Gastroesophageal sphincter (tissue), 4 donors: Measurements from ENCODE around the gene COLGALT1. TPM values are rescaled to one million over a fixed set of nuclear protein-coding genes. Genes with fewer than 3 reads are reported as not detected.

ENCODE experiments used
- ATAC-seq: fragments of 150-250 bp; one replicate; pipeline ENCODE4 v1.9.1; 2016; ENCODE audit warnings: mild to moderate bottlenecking, moderate library complexity
- H3K27ac ChIP-seq, 4 donors: fragments of 200-600 bp; sonication (generic) in 3 of 4; 1 replicate in 3 of 4; 2 replicates in 1 of 4; pipeline ENCODE4 v1.5.1; 2016 to 2019
- H3K27me3 ChIP-seq: fragments of 200-600 bp; sonication (generic); one replicate; pipeline ENCODE4 v1.5.1; 2019
- H3K36me3 ChIP-seq, 2 donors: fragments of 200-600 bp; sonication (generic); one replicate each; pipeline ENCODE4 v1.5.1; 2019; ENCODE audit warnings: control low read depth in 1 of 2
- H3K4me1 ChIP-seq, 3 donors: fragments of 200-600 bp; sonication (generic); 1 replicate in 2 of 3; 2 replicates in 1 of 3; pipeline ENCODE4 v1.5.1; 2016 to 2019; ENCODE audit warnings: control low read depth in 2 of 3
- H3K4me3 ChIP-seq, 2 donors: fragments of 200-600 bp; sonication (generic); one replicate each; pipeline ENCODE4 v1.5.1; 2019; ENCODE audit warnings: mild to moderate bottlenecking in 1 of 2, moderate library complexity in 1 of 2
- H3K9me3 ChIP-seq, 3 donors: fragments of 200-600 bp; sonication (generic); one replicate each; pipeline ENCODE4 v1.5.1; 2017 to 2019; ENCODE audit warnings: control low read depth in 2 of 3
- CTCF ChIP-seq, 4 experiments: fragments of 200-600 bp in 2 of 4; fragments of 450-650 bp in 2 of 4; sonication (generic) in 1 of 4; IDR thresholded peaks; one replicate each; pipeline ENCODE4 v1.5.1; 2017 to 2019; ENCODE audit warnings: antibody characterized with exemption in 4 of 4, mild to moderate bottlenecking in 2 of 4, moderate library complexity in 2 of 4
- EP300 ChIP-seq: sonication (generic); formaldehyde crosslinking; IDR thresholded peaks from one replicate; pipeline ENCODE4 v1.6.1; 2017; ENCODE audit warnings: antibody characterized with exemption, mild to moderate bottlenecking
- POLR2A ChIP-seq, 2 donors: fragments of 450-650 bp; IDR thresholded peaks; one replicate each; pipeline ENCODE4 v1.6.1; 2017; ENCODE audit warnings: antibody characterized with exemption in 2 of 2, mild to moderate bottlenecking in 2 of 2, moderate library complexity in 1 of 2
- POLR2AphosphoS5 ChIP-seq: sonication (generic); formaldehyde crosslinking; IDR thresholded peaks from one replicate; pipeline ENCODE4 v1.6.1; 2017; ENCODE audit warnings: antibody characterized with exemption
- WGBS, 2 donors: methylation state at CpG; one replicate each; pipeline ENCODE4 v1.1.5; 2018; ENCODE audit warnings: low coverage in 1 of 2; 5-methylcytosine and 5-hydroxymethylcytosine counted together
- total RNA-seq, 4 donors: library from RNA; depleted of rRNA; stranded (reverse); fragments of >200 nt; gene quantifications; one replicate each; pipeline ENCODE4 v1.1.0, GENCODE V29; 2016

Gene COLGALT1
- total RNA-seq, 4 donors from 2014 or later: 54.7 to 78.9 (median 61.2) TPM

- H3K27ac ChIP-seq: peak overlapping the region in 1 of 4 donors; percentile 30
- H3K4me1 ChIP-seq: peaks cover 0 to 27% (median 0%) of the 10 kb centered on the region in 3 donors
- no peak for ATAC-seq
- H3K9me3 ChIP-seq: no peaks in the 10 kb centered on the region
- H3K36me3 ChIP-seq: peaks cover 0 to 97% of the 10 kb centered on the region in 2 donors
- TF ChIP-seq EP300: no peak
- TF ChIP-seq POLR2AphosphoS5: no peak
- TF ChIP-seq POLR2A (IDR thresholded peaks at IDR 0.05): no peak
- TF ChIP-seq CTCF (IDR thresholded peaks at IDR 0.05): no peak
- 98% methylated on average over 5 of the region's 22 CpGs; no CpG with 5 or more reads in 1 of the 2 donors for WGBS, 2 donors
- H3K4me3 ChIP-seq: no peak overlapping the region
- no peaks in the 10 kb centered on the region for H3K27me3 ChIP-seq
These were observed 22.1 kb downstream of the COLGALT1 start for GRCh38 chr19:17577457-17578097.

- Histone ChIP-seq H3K36me3 (peaks cover 0 to 83% of the 10 kb centered on the region in 2 donors), H3K27me3 (no peaks in the 10 kb centered on the region), H3K4me3 (no peak overlapping the region), H3K4me1 (peaks cover 0 to 20% (median 0%) of the 10 kb centered on the region in 3 donors), H3K27ac (no peak overlapping the region), H3K9me3 (no peaks in the 10 kb centered on the region)
- ATAC-seq: peak; percentile 69
- TF ChIP-seq POLR2A (IDR thresholded peaks at IDR 0.05) (no peak), EP300 (no peak), CTCF (IDR thresholded peaks at IDR 0.05) (no peak), POLR2AphosphoS5 (no peak)
- 19% methylated on average over 4 of the region's 16 CpGs; no CpG with 5 or more reads in 1 of the 2 donors for WGBS, 2 donors
These were observed 24.3 kb downstream of the COLGALT1 start for GRCh38 chr19:17579661-17580244.

- TF ChIP-seq POLR2AphosphoS5: no peak
- no peak for TF ChIP-seq EP300
- TF ChIP-seq POLR2A (IDR thresholded peaks at IDR 0.05): no peak
- TF ChIP-seq CTCF (IDR thresholded peaks at IDR 0.05): no peak
- Histone ChIP-seq H3K27me3 (no peaks in the 10 kb centered on the region), H3K36me3 (peaks cover 0 to 75% of the 10 kb centered on the region in 2 donors), H3K27ac (no peak overlapping the region), H3K9me3 (no peaks in the 10 kb centered on the region), H3K4me1 (peaks cover 0 to 20% (median 0%) of the 10 kb centered on the region in 3 donors), H3K4me3 (no peak overlapping the region)
- WGBS, 2 donors: 60 to 94% methylated on average over 1 to 6 of the region's 28 CpGs
- no peak for ATAC-seq
These were observed 25.2 kb downstream of the COLGALT1 start for GRCh38 chr19:17580470-17581144.

DNA sequence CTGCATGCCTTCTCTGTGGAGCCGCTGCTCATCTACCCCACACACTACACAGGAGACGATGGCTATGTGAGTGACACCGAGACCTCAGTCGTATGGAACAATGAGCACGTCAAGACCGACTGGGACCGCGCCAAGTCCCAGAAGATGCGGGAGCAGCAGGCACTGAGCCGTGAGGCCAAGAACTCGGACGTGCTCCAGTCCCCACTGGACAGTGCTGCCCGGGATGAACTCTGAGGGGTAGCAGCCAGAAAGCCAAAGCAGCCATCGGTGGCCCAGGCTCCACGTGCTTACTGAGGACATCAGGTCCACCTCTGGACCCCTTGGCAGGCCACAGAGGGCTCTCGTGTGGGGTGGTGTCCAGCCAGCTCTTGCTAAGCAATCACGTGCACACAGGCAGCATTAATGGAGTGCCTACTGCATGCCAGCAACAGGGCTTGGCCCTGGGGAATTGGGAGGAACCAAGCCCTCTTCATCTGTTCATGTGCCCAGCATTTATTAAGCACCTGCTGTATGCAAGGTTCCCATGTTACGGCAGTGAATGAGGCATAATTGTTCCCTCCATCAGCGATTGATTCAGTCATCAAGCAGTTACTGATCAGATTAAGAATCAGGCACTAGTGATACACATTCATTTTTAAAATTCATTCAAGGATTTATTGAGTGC is 25.9 kb downstream of the COLGALT1 start:
- peaks cover under 1% of the 10 kb centered on the region for H3K27me3 ChIP-seq
- no peak for ATAC-seq
- peaks cover 0 to 17% (median 0%) of the 10 kb centered on the region in 3 donors for H3K4me1 ChIP-seq
- TF ChIP-seq EP300: no peak
- no peak for TF ChIP-seq CTCF (IDR thresholded peaks at IDR 0.05)
- no peak for TF ChIP-seq POLR2A (IDR thresholded peaks at IDR 0.05)
- TF ChIP-seq POLR2AphosphoS5: no peak
- 72 to 90% methylated on average over 1 to 4 of the region's 19 CpGs for WGBS, 2 donors
- peaks cover 0 to 67% of the 10 kb centered on the region in 2 donors for H3K36me3 ChIP-seq
- no peak overlapping the region for H3K4me3 ChIP-seq
- H3K9me3 ChIP-seq: no peaks in the 10 kb centered on the region
- no peak overlapping the region for H3K27ac ChIP-seq
